OCI-LY3 (cell line): ENCODE results near the gene CKMT2.

Experiments
- H2AFZ ChIP-seq: fragments of 200-600, 300-600 bp; shearing (Covaris generic); 2 replicates; pipeline ENCODE4 v1.6.0; 2014; ENCODE audit warnings: antibody characterized with exemption, low read depth, low read length
- H3K27ac ChIP-seq: fragments of 200-600, 300-600 bp; sonication (generic); 2 replicates; pipeline ENCODE4 v1.5.1; 2014; ENCODE audit warnings: mild to moderate bottlenecking, low read length, moderate library complexity, mixed read lengths
- H3K27me3 ChIP-seq: fragments of 200-600, 300-600 bp; sonication (generic); 2 replicates; pipeline ENCODE4 v1.6.1; 2014; ENCODE audit warnings: low read depth, low read length, mixed read lengths
- H3K36me3 ChIP-seq: fragments of 200-600, 300-600 bp; sonication (generic); replicated peaks from 2 replicates; pipeline ENCODE3; 2014; ENCODE audit warnings: low read depth, low read length, mixed read lengths
- H3K4me1 ChIP-seq: fragments of 300-600, 200-600 bp; sonication (generic); 2 replicates; pipeline ENCODE4 v1.6.1; 2014; ENCODE audit warnings: low read length, mixed read lengths
- H3K4me2 ChIP-seq: fragments of 200-600, 300-600 bp; sonication (generic); 2 replicates; pipeline ENCODE4 v1.6.1; 2014; ENCODE audit warnings: low read length, mixed read lengths
- H3K4me3 ChIP-seq: fragments of 300-600, 200-600 bp; sonication (generic); 2 replicates; pipeline ENCODE4 v1.5.1; 2014; ENCODE audit warnings: antibody characterized with exemption, mild to moderate bottlenecking, low read length, moderate library complexity
- H3K79me2 ChIP-seq: fragments of 300-600, 200-600 bp; shearing (Covaris generic); 2 replicates; pipeline ENCODE4 v1.6.1; 2014; ENCODE audit warnings: mild to moderate bottlenecking, low read length, mixed read lengths
- H3K9ac ChIP-seq: fragments of 300-600, 200-600 bp; shearing (Covaris generic); 2 replicates; pipeline ENCODE4 v1.6.0; 2014; ENCODE audit warnings: mild to moderate bottlenecking, low read length, moderate library complexity
- H3K9me3 ChIP-seq: fragments of 200-600, 300-600 bp; shearing (Covaris generic); 2 replicates; pipeline ENCODE4 v1.6.1; 2014; ENCODE audit warnings: low read length, mixed read lengths; ENCODE audit not compliant: insufficient read depth
- H4K20me1 ChIP-seq: fragments of 200-600, 300-600 bp; sonication (generic); 2 replicates; pipeline ENCODE4 v1.6.1; 2016; ENCODE audit warnings: low read length, mixed read lengths; ENCODE audit not compliant: insufficient read depth
- EZH2phosphoT487 ChIP-seq: fragments of 200-600 bp; shearing (Covaris generic); IDR thresholded peaks from 2 replicates; pipeline ENCODE4 v1.6.1; 2018; ENCODE audit warnings: antibody characterized with exemption, mixed run types, low read depth
- TF ChIP-seq, protein P1 (sequence below): fragments of 200-600, 300-600 bp; sonication (generic); IDR thresholded peaks from 2 replicates; pipeline ENCODE4 v1.5.1; 2014; ENCODE audit warnings: antibody characterized with exemption, low read length, low read depth

CKMT2 gene

DNA sequence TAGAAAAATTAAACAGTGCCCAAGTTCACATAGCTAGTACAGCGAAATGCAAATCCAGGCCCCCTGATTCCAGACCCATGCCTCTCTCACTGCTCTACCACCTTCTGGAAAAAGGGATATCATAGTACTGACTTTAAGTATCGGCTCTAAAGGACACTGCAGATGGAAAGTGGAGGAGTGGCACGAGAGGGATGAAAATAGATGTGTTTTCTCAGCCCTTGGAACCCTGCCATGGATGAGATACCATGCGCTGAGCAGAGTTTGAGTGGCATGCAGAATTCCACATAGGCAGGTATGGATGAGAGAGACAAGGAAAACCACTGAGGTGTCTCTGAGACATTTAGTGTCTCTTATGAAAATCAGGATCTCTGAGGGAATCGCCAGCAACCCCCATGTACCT, 18.8 kb downstream of the CKMT2 start:
- peaks cover 12% of the 10 kb centered on the region for H3K4me1 ChIP-seq
- H3K4me2 ChIP-seq: no peak overlapping the region
- no peaks in the 10 kb centered on the region for H3K9me3 ChIP-seq
- H3K79me2 ChIP-seq: no peaks in the 10 kb centered on the region
- no peaks in the 10 kb centered on the region for H3K36me3 ChIP-seq
- no peak overlapping the region for H2AFZ ChIP-seq
- no peaks in the 10 kb centered on the region for H4K20me1 ChIP-seq
- H3K27me3 ChIP-seq: no peaks in the 10 kb centered on the region
- H3K9ac ChIP-seq: no peak overlapping the region
- TF ChIP-seq EZH2phosphoT487: no peak
- TF ChIP-seq, protein P1, sequence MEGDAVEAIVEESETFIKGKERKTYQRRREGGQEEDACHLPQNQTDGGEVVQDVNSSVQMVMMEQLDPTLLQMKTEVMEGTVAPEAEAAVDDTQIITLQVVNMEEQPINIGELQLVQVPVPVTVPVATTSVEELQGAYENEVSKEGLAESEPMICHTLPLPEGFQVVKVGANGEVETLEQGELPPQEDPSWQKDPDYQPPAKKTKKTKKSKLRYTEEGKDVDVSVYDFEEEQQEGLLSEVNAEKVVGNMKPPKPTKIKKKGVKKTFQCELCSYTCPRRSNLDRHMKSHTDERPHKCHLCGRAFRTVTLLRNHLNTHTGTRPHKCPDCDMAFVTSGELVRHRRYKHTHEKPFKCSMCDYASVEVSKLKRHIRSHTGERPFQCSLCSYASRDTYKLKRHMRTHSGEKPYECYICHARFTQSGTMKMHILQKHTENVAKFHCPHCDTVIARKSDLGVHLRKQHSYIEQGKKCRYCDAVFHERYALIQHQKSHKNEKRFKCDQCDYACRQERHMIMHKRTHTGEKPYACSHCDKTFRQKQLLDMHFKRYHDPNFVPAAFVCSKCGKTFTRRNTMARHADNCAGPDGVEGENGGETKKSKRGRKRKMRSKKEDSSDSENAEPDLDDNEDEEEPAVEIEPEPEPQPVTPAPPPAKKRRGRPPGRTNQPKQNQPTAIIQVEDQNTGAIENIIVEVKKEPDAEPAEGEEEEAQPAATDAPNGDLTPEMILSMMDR: no peak
- no peak overlapping the region for H3K27ac ChIP-seq
- H3K4me3 ChIP-seq: no peak overlapping the region

GRCh38 chr5:81252904-81253303, 19.8 kb downstream of the CKMT2 start:
- Histone ChIP-seq H3K9ac (no peak overlapping the region), H2AFZ (no peak overlapping the region), H3K4me1 (peaks cover 12% of the 10 kb centered on the region), H3K79me2 (no peaks in the 10 kb centered on the region), H4K20me1 (no peaks in the 10 kb centered on the region), H3K4me3 (no peak overlapping the region), H3K27ac (no peak overlapping the region), H3K36me3 (no peaks in the 10 kb centered on the region), H3K27me3 (no peaks in the 10 kb centered on the region), H3K4me2 (no peak overlapping the region), H3K9me3 (no peaks in the 10 kb centered on the region)
- TF ChIP-seq, protein P1: no peak
- no peak for TF ChIP-seq EZH2phosphoT487

DNA sequence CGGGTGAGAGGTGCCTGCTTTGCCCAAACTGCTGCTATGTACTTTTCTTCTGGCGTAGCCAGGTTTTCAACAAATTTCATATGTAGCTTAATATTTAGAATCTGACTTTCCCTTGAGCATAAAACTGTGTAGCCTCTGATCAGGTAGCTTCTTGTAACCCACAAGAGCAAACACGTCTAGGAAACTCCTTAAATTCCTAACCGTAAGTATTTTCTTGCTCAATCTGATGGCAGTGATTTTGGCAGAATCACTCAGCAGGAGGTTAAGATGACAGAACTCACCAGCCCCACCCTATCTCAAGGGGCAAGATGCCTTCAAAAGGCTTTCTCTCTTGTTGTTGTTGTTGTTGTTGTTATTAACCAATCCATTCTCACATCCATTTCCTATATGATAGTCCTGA, 20.8 kb downstream of the CKMT2 start:
- Histone ChIP-seq H3K27me3 (no peaks in the 10 kb centered on the region), H3K27ac (no peak overlapping the region), H3K4me3 (no peak overlapping the region), H3K4me2 (no peak overlapping the region), H3K4me1 (peaks cover 18% of the 10 kb centered on the region), H3K9me3 (no peaks in the 10 kb centered on the region), H3K79me2 (no peaks in the 10 kb centered on the region), H3K9ac (no peak overlapping the region), H2AFZ (no peak overlapping the region), H3K36me3 (no peaks in the 10 kb centered on the region), H4K20me1 (no peaks in the 10 kb centered on the region)
- TF ChIP-seq EZH2phosphoT487: no peak
- TF ChIP-seq, protein P1: no peak

GRCh38 chr5:81254886-81255559, 21.9 kb downstream of the CKMT2 start:
- H3K9ac ChIP-seq: no peak overlapping the region
- no peaks in the 10 kb centered on the region for H3K79me2 ChIP-seq

More at GRCh38 chr5:81254886-81255559, 21.9 kb downstream of the CKMT2 start:
- H3K9me3 ChIP-seq: no peaks in the 10 kb centered on the region
- H2AFZ ChIP-seq: no peak overlapping the region
- TF ChIP-seq, protein P1: no peak
- no peak for TF ChIP-seq EZH2phosphoT487
- H3K4me2 ChIP-seq: no peak overlapping the region
- H3K27me3 ChIP-seq: no peaks in the 10 kb centered on the region
- H3K27ac ChIP-seq: no peak overlapping the region
- no peak overlapping the region for H3K4me3 ChIP-seq
- peaks cover 18% of the 10 kb centered on the region for H3K4me1 ChIP-seq
- H4K20me1 ChIP-seq: no peaks in the 10 kb centered on the region
- no peaks in the 10 kb centered on the region for H3K36me3 ChIP-seq
